Measurements from ENCODE around the gene TRABD2B.

The TRABD2B gene

GRCh38 chr1:48003741-48004531, 6.8 kb upstream of the TRABD2B start:
- no peaks in the 10 kb centered on the region for H3K36me3 ChIP-seq (ENCODE audit: insufficient read depth, low read length)
- H3K27me3 ChIP-seq (ENCODE audit: insufficient read depth, low read length, poor library complexity), result peaks cover 5% of the 10 kb centered on the region
- no peak overlapping the region for H3K27ac ChIP-seq (ENCODE audit: low read length)
- H3K9me3 ChIP-seq (ENCODE audit: insufficient read depth, low read length, severe bottlenecking), result no peaks in the 10 kb centered on the region
- no peak overlapping the region for H3K4me3 ChIP-seq (ENCODE audit: low read depth in 1 of 2, low read length in 2 of 2)
- H4K20me1 ChIP-seq (ENCODE audit: insufficient read depth, low read length), result peaks cover 4% of the 10 kb centered on the region; the same call in 1 of the 2 replicates
- ATAC-seq (ENCODE audit: insufficient read depth, low read depth) (no peak), DNase-seq (no peak)
- no peak overlapping the region for H3K4me2 ChIP-seq (ENCODE audit: insufficient read depth, low read length)
- no peaks in the 10 kb centered on the region for H3K79me2 ChIP-seq (ENCODE audit: insufficient read depth, low read length)
- no peak overlapping the region for H3K9ac ChIP-seq (ENCODE audit: low read depth, low read length)
- no peaks in the 10 kb centered on the region for H3K4me1 ChIP-seq (ENCODE audit: insufficient read depth, low read length)
- TF ChIP-seq CTCF (IDR thresholded peaks at IDR 0.05; ENCODE audit: borderline replicate concordance, extremely low read depth, low read length, poor library complexity, severe bottlenecking), result no peak
- no peak for TF ChIP-seq EZH2 (IDR thresholded peaks at IDR 0.05; ENCODE audit: borderline replicate concordance, low read depth, low read length, severe bottlenecking)
- H2AFZ ChIP-seq (ENCODE audit: low read depth, low read length), result no peak overlapping the region

- H3K79me2 ChIP-seq (ENCODE audit: insufficient read depth, low read length), result no peaks in the 10 kb centered on the region
- H3K9ac ChIP-seq (ENCODE audit: low read depth, low read length), result no peak overlapping the region
- peaks cover 5% of the 10 kb centered on the region for H3K27me3 ChIP-seq (ENCODE audit: insufficient read depth, low read length, poor library complexity)
- H4K20me1 ChIP-seq (ENCODE audit: insufficient read depth, low read length), result peaks cover 4% of the 10 kb centered on the region; the same call in 1 of the 2 replicates
- no peak overlapping the region for H3K4me3 ChIP-seq (ENCODE audit: low read depth in 1 of 2, low read length in 2 of 2)
- DNase-seq, result no peak
- no peaks in the 10 kb centered on the region for H3K4me1 ChIP-seq (ENCODE audit: insufficient read depth, low read length)
- ATAC-seq (ENCODE audit: insufficient read depth, low read depth), result no peak
- H3K4me2 ChIP-seq (ENCODE audit: insufficient read depth, low read length), result no peak overlapping the region
- H3K9me3 ChIP-seq (ENCODE audit: insufficient read depth, low read length, severe bottlenecking), result no peaks in the 10 kb centered on the region
- TF ChIP-seq EZH2 (IDR thresholded peaks at IDR 0.05; ENCODE audit: borderline replicate concordance, low read depth, low read length, severe bottlenecking), result no peak
- no peak for TF ChIP-seq CTCF (IDR thresholded peaks at IDR 0.05; ENCODE audit: borderline replicate concordance, extremely low read depth, low read length, poor library complexity, severe bottlenecking)
- no peaks in the 10 kb centered on the region for H3K36me3 ChIP-seq (ENCODE audit: insufficient read depth, low read length)
- H3K27ac ChIP-seq (ENCODE audit: low read length), result no peak overlapping the region
- H2AFZ ChIP-seq (ENCODE audit: low read depth, low read length), result no peak overlapping the region
These were observed 5.0 kb upstream of the TRABD2B start for GRCh38 chr1:48002142-48002541.

- Histone ChIP-seq H3K4me2 (ENCODE audit: insufficient read depth, low read length) (no peak overlapping the region), H2AFZ (ENCODE audit: low read depth, low read length) (no peak overlapping the region), H3K79me2 (ENCODE audit: insufficient read depth, low read length) (no peaks in the 10 kb centered on the region), H4K20me1 (ENCODE audit: insufficient read depth, low read length) (peaks cover 4% of the 10 kb centered on the region; the same call in 1 of the 2 replicates), H3K9me3 (ENCODE audit: insufficient read depth, low read length, severe bottlenecking) (no peaks in the 10 kb centered on the region), H3K9ac (ENCODE audit: low read depth, low read length) (no peak overlapping the region), H3K27me3 (ENCODE audit: insufficient read depth, low read length, poor library complexity) (peaks cover 5% of the 10 kb centered on the region), H3K27ac (ENCODE audit: low read length) (no peak overlapping the region), H3K4me1 (ENCODE audit: insufficient read depth, low read length) (no peaks in the 10 kb centered on the region), H3K36me3 (ENCODE audit: insufficient read depth, low read length) (no peaks in the 10 kb centered on the region), H3K4me3 (ENCODE audit: low read depth in 1 of 2, low read length in 2 of 2) (no peak overlapping the region)
- DNase-seq, result no peak
- no peak for ATAC-seq (ENCODE audit: insufficient read depth, low read depth)
- TF ChIP-seq EZH2 (IDR thresholded peaks at IDR 0.05; ENCODE audit: borderline replicate concordance, low read depth, low read length, severe bottlenecking) (no peak), CTCF (IDR thresholded peaks at IDR 0.05; ENCODE audit: borderline replicate concordance, extremely low read depth, low read length, poor library complexity, severe bottlenecking) (no peak)
These were observed 4.5 kb upstream of the TRABD2B start for GRCh38 chr1:48001696-48002095.

All from DND-41 (cell line).